ENCODE data around the gene HNMT.

DNA sequence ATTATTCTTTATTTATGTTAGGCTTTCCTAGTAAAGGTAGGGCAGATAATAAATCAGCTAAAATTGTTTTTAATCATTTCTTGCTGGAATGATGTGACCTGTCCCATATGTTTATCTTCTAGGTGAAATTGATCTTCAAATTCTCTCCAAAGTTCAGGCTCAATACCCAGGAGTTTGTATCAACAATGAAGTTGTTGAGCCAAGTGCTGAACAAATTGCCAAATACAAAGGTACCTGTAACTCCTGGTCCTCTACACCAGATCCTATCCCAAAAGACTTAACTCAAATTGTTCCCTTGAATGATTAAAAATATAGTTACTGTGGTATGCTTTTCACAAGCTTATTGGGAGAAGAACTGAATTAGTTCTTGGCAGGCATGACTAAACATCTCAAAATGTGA lies 36.5 kb downstream of the HNMT start:
- TF ChIP-seq, protein P1, sequence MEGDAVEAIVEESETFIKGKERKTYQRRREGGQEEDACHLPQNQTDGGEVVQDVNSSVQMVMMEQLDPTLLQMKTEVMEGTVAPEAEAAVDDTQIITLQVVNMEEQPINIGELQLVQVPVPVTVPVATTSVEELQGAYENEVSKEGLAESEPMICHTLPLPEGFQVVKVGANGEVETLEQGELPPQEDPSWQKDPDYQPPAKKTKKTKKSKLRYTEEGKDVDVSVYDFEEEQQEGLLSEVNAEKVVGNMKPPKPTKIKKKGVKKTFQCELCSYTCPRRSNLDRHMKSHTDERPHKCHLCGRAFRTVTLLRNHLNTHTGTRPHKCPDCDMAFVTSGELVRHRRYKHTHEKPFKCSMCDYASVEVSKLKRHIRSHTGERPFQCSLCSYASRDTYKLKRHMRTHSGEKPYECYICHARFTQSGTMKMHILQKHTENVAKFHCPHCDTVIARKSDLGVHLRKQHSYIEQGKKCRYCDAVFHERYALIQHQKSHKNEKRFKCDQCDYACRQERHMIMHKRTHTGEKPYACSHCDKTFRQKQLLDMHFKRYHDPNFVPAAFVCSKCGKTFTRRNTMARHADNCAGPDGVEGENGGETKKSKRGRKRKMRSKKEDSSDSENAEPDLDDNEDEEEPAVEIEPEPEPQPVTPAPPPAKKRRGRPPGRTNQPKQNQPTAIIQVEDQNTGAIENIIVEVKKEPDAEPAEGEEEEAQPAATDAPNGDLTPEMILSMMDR (optimal IDR thresholded peaks at IDR 0.05 in 1 of 3, IDR thresholded peaks at IDR 0.05 in 1 of 3, conservative IDR thresholded peaks at IDR 0.05 in 1 of 3; ENCODE audit: extremely low read depth in 1 of 3, insufficient read depth in 2 of 3, low read length in 3 of 3): no peak
- TF ChIP-seq EZH2 (IDR thresholded peaks at IDR 0.05; ENCODE audit: low read length): no peak
